Measurements from ENCODE around the gene MLEC. TPM values are rescaled to one million over a fixed set of nuclear protein-coding genes. Genes with fewer than 3 reads are reported as not detected.

Gene MLEC, protein sequence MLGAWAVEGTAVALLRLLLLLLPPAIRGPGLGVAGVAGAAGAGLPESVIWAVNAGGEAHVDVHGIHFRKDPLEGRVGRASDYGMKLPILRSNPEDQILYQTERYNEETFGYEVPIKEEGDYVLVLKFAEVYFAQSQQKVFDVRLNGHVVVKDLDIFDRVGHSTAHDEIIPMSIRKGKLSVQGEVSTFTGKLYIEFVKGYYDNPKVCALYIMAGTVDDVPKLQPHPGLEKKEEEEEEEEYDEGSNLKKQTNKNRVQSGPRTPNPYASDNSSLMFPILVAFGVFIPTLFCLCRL
- 15.8 TPM for polyA plus RNA-seq (2012; ENCODE audit: insufficient read length, low read depth)

DNA sequence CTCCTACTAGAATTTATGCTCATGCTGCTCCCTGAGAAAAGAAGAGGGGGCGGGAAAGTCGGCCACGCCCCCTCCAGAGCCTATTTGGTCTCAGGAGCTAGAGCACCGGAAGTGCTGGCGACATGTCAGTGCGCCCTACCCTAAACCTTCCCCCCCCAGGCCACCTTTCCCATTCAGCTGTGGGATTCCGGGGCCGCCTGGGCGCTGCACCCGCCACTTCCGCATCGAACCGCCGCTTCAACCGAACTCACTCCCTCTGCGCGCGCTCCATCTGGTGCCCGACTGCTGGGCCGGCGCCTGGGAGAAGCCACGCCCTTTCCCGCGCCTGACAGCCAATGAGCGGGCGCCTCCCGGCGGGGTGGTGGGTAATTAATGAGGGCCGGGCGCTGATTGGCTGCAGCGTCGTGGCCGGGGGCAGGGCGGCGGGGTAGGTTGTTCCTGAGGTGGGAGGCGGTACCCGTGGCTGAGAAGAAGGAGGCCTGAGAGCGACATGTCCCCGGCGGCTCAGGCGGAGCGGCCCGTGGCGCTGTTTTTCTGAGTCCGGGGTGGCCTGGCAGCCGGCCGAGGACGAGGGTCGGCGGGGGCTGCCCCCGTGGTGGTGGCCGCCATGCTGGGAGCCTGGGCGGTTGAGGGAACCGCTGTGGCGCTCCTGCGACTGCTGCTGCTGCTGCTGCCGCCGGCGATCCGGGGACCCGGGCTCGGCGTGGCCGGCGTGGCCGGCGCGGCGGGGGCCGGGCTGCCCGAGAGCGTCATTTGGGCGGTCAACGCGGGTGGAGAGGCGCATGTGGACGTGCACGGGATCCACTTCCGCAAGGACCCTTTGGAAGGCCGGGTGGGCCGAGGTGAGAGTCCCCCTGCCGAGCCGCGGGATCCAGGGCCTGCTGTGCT, at the start of gene MLEC:
Gene MLEC (plus strand): TSS at position 460 of the 888 bp plus-strand sequence. CDS start 148 bp downstream, at position 608.
- peak; percentile 87 for TF ChIP-seq FOXP2 (optimal IDR thresholded peaks at IDR 0.05; ENCODE audit: borderline replicate concordance, extremely low read depth, extremely low read length, insufficient read depth)
- no peak; the same call in 1 of the 2 replicates for TF ChIP-seq POLR2AphosphoS5 (IDR thresholded peaks at IDR 0.05; ENCODE audit: low read depth, low read length)
- peak in 1 of 2 experiments; percentile 13; a peak in 1 of 4 replicates for TF ChIP-seq REST (IDR thresholded peaks at IDR 0.05; ENCODE audit: insufficient read depth in 1 of 2, low read depth in 2 of 2, low read length in 2 of 2)
- TF ChIP-seq SIN3A (IDR thresholded peaks at IDR 0.05; ENCODE audit: borderline replicate concordance, insufficient read depth, low read length): peak; percentile 74; the same call in 1 of the 2 replicates
- TF ChIP-seq TAF1 (IDR thresholded peaks at IDR 0.05; ENCODE audit: borderline replicate concordance, insufficient read depth, low read length): peak; percentile 73; the same call in 1 of the 2 replicates

- TF ChIP-seq REST (IDR thresholded peaks at IDR 0.05; ENCODE audit: insufficient read depth in 1 of 2, low read depth in 2 of 2, low read length in 2 of 2) (no peak), SIN3A (IDR thresholded peaks at IDR 0.05; ENCODE audit: borderline replicate concordance, insufficient read depth, low read length) (no peak), FOXP2 (optimal IDR thresholded peaks at IDR 0.05; ENCODE audit: borderline replicate concordance, extremely low read depth, extremely low read length, insufficient read depth) (no peak), POLR2AphosphoS5 (IDR thresholded peaks at IDR 0.05; ENCODE audit: low read depth, low read length) (no peak), TAF1 (IDR thresholded peaks at IDR 0.05; ENCODE audit: borderline replicate concordance, insufficient read depth, low read length) (no peak)
Observed at GRCh38 chr12:120639771-120640721, 46.9 kb upstream of the MLEC start, which contains the start of gene CABP1. TSS of gene CABP1 (plus strand) at chr12:120640626. CDS start at chr12:120640686, 60 bp downstream.

DNA sequence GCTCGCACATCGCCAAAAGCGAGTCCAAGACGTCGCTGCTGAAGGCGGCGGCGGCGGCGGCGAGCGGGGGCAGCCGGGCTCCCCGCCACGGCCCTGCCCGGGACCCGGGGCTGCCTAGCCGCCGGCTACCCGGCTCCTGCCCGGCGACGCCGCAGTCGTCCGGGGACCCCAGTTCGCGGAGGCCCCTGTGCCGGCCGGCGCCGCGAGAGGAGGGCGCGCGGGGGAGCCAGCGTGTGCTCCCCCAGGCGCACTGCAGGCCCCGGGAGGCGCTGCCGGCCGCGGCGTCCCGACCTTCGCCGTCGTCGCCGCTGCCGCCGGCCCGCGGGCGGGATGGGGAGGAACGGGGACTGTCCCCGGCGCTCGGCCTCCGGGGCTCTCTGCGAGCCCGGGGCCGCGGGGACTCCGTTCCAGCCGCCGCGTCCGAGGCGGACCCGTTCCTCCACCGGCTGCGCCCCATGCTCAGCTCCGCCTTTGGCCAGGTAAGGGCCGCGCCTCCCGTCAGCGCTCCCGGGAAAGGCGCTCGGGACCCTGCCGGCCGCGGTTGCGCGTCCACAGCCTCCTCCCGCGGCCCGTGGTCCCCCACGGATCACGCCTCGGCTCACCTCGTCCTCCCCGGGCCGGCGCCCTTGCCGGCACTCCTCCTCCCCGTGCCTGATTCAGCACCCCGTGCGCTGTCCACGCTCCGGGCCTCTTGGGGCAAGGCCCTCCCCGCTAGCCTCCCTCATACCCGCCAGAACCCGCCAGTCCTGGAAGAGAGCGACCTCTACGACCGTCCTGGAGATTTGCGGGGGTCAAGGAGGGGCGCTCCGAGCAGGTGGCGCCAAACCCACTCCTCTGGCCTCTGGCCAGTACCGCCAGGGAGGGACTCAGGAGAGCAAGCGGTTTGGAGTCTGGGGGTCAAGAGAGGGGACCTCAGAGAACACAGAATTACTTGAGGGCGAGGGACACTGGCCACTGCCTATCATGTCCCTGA, 45.8 kb upstream of the MLEC start:
- TF ChIP-seq REST (IDR thresholded peaks at IDR 0.05; ENCODE audit: insufficient read depth in 1 of 2, low read depth in 2 of 2, low read length in 2 of 2): peak; percentile 77 to 91
- no peak for TF ChIP-seq TAF1 (IDR thresholded peaks at IDR 0.05; ENCODE audit: borderline replicate concordance, insufficient read depth, low read length)

DNA sequence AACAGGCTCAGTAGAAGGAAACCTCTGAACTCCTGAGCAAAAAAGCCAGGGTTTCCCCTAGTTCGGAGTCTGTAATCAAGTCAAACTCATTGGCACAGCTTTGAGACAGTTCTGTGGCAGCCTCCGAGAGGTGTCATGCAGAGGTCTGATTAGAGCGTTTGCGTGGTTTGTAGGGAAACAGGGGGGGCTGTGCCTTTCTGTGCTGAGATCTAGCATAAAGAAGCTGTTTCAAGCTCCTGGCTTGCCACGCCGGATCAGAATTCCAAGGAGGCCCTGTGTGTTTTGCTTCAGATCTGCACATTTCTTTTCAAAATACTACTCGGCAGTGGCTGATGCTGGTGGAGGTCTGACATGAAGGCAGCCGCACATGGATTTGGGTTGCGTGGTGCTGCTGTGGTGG, 44.8 kb upstream of the MLEC start:
- TF ChIP-seq SIN3A (IDR thresholded peaks at IDR 0.05; ENCODE audit: borderline replicate concordance, insufficient read depth, low read length) (no peak), FOXP2 (optimal IDR thresholded peaks at IDR 0.05; ENCODE audit: borderline replicate concordance, extremely low read depth, extremely low read length, insufficient read depth) (no peak)
